ENCODE data around the gene TNFRSF1B.
"Not testable (repeated sequence)": the region's sequence is repeated elsewhere in the genome, so short reads cannot be mapped to it uniquely, and the experiment has no call there.

The TNFRSF1B gene

DNA sequence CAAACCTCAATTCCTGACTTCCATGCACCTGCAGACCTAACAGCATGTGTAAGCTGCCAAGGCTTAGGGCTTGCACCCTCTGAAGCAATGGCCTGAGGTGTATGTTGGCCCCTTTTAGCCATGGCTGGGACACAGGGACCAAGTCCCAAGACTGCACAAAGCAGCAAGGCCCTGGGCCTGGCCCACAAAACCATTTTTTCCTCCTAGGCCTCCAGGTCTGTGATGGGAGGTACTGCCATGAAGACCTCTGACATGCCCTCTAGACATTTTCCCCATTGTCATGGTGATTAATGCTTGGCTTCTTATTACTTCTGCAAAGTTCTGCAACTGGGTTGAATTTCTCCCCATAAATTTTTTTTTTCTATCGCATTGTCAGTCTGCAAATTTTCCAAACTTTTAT, 55.9 kb downstream of the TNFRSF1B start:
- not testable (repeated sequence) for DNase-seq (ENCODE audit: low read depth)

DNA sequence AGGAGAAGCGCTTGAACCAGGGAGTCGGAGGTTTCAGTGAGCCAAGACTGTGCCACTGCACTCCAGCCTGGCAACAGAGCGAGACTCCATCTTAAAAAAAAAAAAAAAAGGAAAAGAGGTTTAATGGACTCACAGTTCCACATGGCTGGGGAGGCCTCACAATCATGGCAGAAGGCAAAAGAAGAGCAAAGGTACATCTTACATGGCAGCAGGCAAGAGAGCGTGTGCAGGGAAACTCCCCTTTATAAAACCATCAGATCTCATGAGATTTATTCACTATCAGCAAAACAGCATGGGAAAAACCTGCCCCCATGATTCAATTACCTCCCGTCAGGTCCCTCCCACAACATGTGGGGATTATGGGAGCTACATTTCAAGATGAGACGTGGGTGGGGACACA, 57.3 kb downstream of the TNFRSF1B start:
- not testable (repeated sequence) for DNase-seq (ENCODE audit: low read depth)

DNA sequence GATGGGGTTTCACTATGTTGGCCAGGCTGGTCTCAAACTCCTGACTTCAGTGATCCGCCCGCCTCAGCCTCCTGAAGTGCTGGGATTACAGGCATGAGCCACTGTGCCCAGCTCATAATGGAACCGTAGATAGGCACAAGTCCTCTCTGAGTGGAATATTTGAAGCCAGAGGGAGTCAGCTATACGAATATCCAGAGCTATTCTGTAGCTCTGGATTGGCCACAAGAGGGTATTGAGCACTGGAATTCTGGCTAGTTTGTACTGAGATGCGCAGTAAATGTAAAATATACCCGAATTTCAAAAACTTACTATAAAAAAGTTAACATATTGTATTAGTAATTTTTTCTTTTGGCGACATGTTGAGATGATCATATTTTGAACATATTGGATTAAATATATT, 62.2 kb downstream of the TNFRSF1B start:
- DNase-seq (ENCODE audit: low read depth), result no peak

DNA sequence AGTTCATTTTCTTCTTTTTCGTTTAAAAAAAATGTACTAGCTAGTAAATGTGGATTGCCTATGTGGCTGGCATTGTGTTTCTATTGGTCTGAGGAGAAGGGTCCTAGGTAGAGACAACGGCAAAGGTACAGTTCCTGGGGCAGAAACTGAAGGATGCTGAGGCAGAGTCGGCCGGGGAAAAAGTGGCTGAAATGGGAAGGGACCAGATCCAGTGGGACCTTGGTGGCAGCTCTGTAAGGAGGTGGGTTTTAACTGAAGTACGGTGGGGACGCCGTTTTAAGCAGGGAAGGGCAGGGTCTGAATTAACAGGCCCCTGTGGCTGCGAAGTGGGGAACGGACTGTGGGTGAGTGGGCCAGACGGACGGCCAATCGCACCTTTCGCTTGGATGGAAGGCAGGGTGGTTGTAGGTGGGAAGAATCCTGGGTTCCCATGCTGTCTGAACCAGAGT, 62.6 kb downstream of the TNFRSF1B start:
- no peak for DNase-seq (ENCODE audit: low read depth)

DNA sequence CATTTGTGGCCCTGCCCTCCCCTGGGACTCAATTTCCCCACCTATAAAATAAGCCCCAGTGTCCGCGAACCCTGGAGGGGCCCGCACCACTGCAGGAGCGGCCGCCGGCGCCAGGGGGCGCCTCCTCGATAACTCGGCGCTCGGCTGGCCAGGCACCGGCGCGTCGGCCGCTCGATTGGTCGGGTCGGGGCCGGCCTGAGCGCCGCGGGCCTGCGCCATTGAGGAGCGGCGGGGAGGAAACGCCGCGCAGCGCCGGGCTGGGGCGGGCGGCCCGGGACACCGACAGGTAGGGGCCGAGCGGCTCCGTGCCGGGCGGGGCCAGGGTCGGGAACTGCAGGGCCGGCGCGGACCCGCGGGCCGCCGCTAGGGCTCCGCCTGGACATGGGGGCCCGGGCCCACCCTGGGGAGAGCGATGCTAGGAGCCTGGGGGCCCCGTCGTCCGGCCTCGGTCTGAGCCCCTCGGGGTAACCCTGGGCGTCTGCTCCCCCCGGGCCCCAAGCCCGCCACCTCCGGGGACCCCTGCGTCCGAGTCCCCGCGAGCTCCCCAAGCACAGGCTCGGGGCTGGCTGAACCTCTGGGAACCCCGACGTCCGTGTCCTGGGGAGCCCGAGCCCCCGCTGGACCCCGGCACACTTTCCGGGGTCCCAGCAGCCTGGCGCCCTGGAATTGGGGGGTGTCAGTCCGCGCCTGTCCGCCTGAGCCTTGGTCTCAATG, 63.2 kb downstream of the TNFRSF1B start, which contains the start of gene VPS13D:
Gene VPS13D (plus strand): TSS at position 196 of the 714 bp plus-strand sequence. CDS start 4,237 bp downstream, outside the sequence.
- peak; percentile 73 for DNase-seq (ENCODE audit: low read depth)

DNA sequence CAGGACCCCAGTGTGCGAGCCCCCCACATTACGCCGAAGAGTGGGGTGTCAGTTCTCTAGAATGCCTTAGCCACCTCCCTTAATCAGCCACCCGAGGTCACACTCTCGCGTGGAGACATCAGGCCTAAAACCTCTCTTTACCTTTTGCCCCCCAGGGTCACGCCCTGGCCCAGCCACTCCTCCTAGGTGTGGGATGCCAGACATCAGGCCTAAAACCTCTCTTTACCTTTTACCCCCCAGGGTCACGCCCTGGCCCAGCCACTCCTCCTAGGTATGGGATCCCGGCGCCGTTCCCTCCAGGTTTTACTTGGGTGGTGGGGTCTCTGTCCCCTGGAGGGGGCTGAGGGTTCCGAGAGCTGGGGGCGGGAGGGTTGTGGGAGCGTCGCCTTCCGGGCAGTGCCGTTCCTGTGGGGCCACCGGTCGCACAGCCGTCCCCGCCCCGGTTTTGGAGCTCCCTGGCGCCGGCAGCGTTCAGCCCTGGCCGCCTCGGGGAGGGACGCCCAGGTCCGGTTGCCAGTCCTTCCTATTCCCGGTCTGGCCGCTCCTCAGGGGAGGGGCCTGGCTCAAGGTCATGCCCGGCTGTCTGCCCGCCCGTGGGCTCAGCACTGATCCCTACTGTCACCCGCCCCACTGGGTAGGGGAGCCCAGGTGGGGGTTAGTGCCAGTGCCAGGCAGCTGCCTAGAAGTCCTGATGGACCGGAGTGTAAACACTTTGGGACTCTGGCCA, 63.9 kb downstream of the TNFRSF1B start:
- DNase-seq (ENCODE audit: low read depth), result peak; percentile 46

DNA sequence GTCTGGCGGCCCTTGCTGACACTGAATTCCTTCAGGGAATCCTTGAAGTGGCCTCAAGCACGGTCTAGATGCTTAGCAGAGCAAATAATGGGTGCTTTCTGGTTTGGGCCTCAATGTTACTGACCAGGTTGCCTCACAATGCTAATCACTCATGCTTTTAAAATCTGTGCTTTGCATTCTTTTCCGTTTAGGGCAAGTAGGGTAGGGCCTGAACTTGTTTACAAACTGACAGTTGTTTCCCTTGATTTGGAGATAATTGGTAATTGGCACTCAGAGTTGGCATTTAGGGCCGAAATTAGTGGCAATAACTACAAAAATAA, 64.4 kb downstream of the TNFRSF1B start:
- peak; percentile 26 for DNase-seq (ENCODE audit: low read depth)

DNA sequence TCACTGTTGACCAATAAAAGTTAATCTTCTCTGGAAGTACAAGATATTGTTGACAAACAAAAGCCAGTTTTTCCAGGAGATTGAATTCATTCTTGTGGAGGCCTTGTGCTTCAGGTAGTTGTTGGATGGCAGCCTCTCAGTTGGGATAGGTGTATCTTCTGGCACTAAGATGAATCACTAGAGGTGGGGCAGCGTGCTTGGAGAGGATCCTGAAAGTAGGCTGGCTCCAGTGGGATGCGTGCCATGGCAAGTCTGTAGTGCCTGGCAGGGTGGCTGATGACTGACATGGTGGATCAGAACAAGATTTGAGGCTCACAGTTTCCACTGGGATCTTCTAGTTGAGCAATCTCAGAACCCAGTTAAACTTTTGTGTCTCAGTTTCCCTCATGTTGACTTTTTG, 65.4 kb downstream of the TNFRSF1B start:
- DNase-seq (ENCODE audit: low read depth), result no peak

DNA sequence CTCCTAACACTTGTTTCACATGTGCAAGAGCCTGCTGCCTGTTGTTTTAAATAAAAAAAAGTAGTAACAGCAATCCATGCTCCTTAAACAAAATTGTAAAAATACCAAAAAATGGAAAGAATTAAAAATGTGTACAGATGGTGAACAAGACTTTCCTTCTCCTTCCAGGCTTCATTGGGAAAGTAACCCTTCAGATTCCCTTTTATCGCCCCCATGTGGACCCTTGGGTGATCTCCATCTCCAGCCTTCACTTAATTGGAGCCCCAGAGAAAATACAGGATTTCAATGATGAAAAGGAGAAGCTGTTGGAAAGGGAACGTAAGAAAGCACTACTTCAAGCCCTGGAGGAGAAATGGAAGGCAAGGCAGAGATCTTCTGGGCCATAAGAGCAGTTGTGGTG, 77.3 kb downstream of the TNFRSF1B start:
- DNase-seq (ENCODE audit: low read depth), result no peak

DNA sequence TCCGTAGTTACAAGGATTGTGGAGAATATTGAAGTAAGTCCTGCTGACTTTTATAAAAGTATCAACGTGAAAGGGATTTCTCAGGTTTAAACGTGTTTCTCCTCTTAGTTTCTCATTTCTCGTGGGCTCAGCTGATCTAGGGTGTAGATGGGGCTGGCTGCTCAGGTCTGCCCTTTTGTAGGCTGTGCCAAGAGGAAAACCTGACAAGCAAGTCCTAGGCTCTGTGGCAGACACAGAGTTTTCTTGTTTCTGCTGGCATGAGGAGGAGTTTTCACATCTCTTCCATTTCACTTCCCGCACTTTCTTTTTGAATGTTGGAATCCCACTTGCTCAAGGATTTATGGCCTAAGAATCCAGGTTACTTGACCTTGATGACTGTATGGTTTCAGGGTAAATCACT, 77.8 kb downstream of the TNFRSF1B start:
- no peak for DNase-seq (ENCODE audit: low read depth)

DNA sequence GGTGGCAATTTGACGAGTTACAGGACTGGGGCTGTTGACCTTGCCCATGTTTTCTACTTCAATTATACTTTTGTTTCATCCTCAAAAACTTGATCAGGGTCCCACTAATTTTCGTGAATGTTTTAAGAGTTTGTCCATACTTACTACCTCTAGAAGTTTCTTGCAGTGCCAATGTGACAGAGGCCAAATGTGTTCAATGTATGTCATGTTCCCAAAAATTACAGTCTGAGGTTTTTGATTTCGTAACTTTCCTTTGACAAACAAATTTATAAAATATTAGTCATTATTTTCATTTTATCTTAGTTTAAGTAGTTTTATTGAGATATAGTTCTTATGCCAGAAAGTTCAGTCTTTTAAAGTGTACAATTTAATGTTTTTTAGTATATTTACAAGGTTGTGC, 78.3 kb downstream of the TNFRSF1B start:
- DNase-seq (ENCODE audit: low read depth), result peak; percentile 52

DNA sequence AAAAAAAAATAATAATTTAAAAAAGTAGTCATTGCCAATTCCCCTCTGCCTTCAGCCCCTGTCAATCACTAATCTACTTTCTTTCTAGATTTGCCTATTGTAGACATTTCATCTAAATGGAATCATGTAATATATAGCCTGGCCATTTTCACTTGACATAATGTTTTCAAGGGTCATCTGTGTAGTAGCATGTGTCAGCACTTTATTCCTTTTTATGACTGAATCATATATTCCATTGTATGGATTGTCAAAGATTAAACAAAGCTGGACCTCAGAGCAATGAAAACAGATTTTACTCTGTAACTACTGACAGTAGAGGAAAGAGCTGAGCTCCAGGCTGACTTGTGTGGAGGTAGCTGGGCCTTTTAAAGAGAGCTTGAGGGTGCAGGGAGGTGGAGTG, 78.9 kb downstream of the TNFRSF1B start:
- DNase-seq (ENCODE audit: low read depth), result no peak

DNA sequence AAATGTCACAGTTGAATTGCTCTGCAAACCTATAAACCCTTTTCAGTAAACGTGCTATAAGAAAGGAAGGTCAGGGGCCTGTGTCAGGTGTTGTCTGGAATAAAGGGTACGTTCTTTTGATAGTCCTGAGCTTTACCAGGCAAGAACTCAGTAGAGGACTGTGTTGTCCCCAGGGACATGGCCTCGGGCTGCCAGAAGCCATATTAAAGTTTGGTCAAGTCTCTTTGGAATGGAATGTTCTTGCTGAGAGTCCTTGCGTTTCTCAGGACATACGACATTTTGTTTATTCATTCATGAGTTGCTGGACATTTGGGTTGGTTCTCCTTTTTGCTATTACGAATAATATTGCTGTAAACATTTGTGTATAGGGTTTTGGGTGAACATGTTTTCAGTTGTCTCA, 79.8 kb downstream of the TNFRSF1B start:
- DNase-seq (ENCODE audit: low read depth), result no peak

DNA sequence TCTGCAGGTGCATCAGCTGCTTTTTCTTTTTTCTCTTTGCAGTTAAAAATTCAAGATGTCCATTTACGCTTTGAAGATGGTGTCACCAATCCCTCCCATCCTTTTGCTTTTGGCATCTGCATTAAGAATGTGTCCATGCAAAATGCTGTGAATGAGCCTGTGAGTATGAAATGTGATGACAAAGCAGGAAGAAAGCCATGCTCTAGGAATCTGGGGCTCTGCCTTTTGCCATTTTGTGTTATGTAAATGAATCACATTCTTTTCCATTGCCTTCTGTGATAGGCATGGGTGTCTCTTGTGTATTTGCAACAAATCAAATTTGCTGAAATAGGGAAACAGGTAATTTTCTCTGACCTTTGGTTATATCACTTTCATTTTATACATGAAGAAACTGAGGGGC, 82.4 kb downstream of the TNFRSF1B start:
- peak; percentile 13 for DNase-seq (ENCODE audit: low read depth)

DNA sequence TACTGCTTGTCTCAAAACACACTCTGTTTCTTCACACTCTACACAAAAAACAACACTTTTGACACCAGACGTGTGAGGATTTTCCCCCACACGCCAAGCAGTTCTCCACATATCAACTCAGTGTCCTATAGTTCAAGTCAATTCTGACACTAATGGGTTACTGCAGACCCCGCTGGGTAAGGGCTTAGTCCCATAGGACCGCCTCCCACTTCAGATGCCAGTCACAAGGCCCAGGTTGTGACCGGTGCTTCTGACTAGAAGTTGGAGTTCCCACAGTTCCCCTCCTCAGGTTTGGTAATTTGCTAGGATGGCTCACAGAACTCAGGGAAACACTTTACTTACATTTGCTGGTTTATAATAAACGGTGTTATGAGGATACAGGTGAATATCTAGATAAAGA, 83.0 kb downstream of the TNFRSF1B start:
- no peak for DNase-seq (ENCODE audit: low read depth)

DNA sequence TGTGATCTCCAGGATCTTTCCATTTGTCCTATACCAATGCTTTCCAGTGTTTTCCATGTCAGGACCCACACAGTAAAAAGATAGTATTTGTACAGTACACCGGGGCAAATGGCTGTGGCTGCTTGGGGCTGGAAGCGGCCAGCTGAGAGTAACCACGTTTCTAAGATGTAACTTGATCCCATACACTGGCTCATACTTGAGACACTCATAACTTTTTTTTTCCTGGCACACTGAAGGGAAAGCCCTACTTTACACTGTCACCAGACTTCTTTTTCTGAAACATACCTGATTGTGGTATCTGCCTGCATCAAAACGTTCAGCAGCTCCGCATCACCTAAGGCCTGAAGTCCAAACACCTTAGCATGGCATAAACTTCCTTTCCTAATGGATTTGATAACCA, 84.7 kb downstream of the TNFRSF1B start:
- DNase-seq (ENCODE audit: low read depth), result peak; percentile 39

DNA sequence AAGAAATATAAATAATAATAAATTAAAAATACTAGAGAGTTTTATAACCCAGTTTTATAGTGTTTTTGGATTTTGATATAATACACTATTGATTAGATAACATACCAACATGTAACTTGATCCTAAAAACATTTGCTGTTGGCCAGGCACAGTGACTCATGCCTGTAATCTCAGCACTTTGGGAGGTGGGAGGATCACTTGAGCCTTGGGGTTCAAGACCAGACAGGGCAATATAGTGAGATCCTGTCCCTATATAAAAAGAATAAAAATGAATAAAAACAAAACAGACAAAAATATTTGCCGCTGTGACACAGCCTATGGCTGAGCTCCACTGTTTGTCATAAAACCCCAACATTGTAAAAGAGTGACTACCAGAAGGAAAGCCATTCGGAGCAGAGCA, 89.1 kb downstream of the TNFRSF1B start:
- DNase-seq (ENCODE audit: low read depth), result no peak

DNA sequence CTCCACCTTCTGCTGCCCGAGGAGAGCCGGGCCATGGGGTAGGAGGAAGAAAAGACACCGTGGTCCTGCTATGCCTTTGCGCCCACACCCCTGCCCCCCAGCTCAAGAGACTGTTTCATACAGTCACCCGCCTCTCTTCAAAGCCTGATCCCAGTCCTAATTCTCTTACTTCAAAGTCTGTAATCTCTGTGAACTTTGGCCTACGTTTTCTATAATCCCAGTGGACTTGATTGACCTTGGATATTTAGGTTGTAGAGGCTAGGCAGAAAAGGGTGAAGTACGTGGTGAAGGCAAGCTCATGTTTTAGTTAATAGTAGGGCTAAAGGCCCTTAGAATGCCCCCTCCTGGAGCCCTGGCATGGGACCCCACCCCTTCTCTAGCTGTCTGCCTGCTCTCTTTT, 91.5 kb downstream of the TNFRSF1B start:
- DNase-seq (ENCODE audit: low read depth), result no peak
